GM21576 (cell line): ENCODE data around the gene TCHH.

Source experiments
- ATAC-seq: cut with Tn5 transposase; IDR thresholded peaks from one replicate; pipeline ENCODE4 v1.9.1; 2021; ENCODE audit warnings: mild to moderate bottlenecking, moderate library complexity; ENCODE audit not compliant: unreplicated experiment

Gene TCHH

DNA sequence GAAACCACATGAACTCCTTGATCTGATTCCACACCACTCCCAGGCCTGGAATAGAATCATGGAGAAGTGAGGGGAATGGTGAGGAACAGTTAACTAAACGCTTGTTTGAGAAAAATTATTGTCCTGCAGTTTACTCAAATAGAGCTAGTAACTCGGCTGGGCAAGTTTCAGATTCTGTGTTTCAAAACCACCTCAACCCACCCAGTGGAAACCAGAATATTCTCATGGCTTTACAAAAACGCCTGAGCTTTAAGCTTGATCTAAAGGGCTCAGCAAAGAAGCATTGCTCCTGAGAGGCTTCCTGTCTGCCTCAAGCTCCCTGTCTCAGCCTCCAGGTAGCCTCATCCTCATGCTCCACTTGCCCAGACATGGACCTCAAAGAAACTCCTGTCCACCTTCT lies 42.9 kb downstream of the TCHH start:
- no peak for ATAC-seq

DNA sequence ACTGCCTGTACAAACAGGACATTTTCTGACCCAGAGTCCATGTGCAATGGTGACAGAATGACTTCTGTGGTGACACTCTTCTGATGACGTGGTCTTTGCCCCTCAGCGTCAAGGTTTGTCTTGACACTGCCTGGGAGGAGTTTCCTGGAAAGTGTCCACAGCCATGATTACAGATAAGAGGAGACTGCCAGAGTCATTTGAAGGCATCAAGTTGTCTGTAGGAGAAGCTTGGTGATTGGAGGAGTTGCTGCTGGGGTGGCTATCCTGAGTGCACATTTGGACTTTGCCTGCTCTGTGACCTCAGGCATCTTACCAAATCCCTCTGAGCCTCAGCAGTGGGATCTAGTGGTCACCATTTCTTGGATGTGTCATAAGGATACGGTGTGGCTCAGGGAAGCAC lies 44.1 kb downstream of the TCHH start:
- ATAC-seq, result no peak

DNA sequence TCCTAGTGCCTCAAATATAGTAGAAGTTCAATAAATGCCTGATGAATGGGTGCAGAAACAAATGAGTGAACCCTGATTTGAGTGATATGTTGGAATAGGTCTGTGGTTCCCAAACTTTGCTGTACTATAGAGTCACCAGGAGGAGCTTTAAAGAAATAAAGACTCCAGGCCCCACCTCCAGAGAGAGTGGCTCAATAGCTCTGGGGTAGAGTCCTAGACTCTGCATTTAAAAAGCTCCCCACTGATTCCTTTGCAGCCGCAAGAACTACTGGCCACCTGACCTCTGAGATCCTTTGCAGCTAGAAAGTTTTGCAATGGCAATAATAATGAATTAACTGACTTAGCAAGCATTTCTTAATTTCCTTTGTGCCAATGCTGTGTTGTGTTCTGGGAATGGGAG lies 47.3 kb downstream of the TCHH start:
- no peak for ATAC-seq

DNA sequence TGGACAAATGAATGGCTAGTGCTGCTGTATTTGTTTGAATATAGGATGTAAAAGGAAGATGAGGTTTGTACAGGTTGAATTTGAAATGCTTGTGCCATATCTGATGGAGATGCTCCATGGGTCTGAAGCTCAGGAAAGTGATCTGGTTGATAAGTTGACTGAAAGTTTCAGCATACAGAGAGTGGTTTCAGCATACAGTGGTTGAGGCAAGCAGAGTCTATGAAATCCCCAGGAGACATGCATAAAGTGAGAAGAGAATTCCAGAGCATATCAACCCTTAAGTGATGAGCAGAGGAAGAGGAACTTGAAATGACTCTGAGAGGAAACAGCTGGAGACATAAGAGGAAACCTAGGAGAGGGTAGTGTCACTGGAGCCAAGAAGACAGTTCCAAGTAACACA lies 48.1 kb downstream of the TCHH start:
- ATAC-seq, result no peak

DNA sequence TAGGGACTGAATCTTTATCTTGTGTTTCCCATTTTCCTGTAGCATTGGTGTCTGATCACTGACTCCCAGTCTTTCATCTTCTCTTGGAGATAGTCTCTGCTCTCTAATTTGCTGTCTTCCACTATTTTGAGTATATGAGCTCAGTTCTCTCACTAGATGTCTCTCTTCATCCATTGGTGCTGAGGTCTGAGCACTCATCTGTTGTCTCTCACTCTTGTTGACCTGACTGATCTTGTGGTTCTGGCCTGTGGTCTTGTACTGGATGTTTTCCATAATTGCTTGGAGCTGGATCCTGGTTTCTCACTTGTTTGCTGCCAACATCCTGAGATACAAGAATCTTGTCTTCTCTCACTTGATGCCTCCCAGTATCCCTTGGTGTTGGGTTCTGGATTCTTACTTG lies 53.3 kb downstream of the TCHH start:
- ATAC-seq, result no peak
